B cell (primary cell): ENCODE measurements around the gene TWIST1. TPM values are rescaled to one million over a fixed set of nuclear protein-coding genes. Genes with fewer than 3 reads are reported as not detected.

Experiments used
- ATAC-seq: fragments of 200-7000 bp; cut with Tn5 transposase; one replicate; pipeline ENCODE4 v1.10.0; 2021; ENCODE audit warnings: low read depth, mild to moderate bottlenecking, moderate number of reproducible peaks, moderate library complexity
- CTCF ChIA-PET: fragments of 350-600 bp; sonication (Branson Sonifier 250); formaldehyde crosslinking; loops from one replicate; lab custom pipeline; 2021; ENCODE audit warnings: antibody characterized with exemption, inconsistent platforms; lab: Charles Lee
- POLR2A ChIA-PET: fragments of 350-600 bp; sonication (Branson Sonifier 250); formaldehyde crosslinking; loops from one replicate; lab custom pipeline; 2021; ENCODE audit warnings: antibody characterized with exemption; lab: Charles Lee
- DNase-seq: peaks from one replicate; pipeline ENCODE4 v3.0.0; 2013
- H2AFZ ChIP-seq: 2 replicates; pipeline ENCODE4 v1.6.1; 2012; ENCODE audit warnings: mild to moderate bottlenecking, low read depth, low read length; ENCODE audit not compliant: insufficient read depth, poor library complexity, severe bottlenecking
- H3K27ac ChIP-seq, 2 donors: 1 replicate in 1 of 2; 2 replicates in 1 of 2; pipeline ENCODE4 v1.5.1; 2012 to 2013; ENCODE audit warnings: low read length in 2 of 2, mild to moderate bottlenecking in 2 of 2, moderate library complexity in 1 of 2
- H3K27me3 ChIP-seq, 4 experiments: fragments of 200-600 bp in 1 of 4; sonication (generic) in 1 of 4; replicated peaks in 1 of 4; 1 replicate in 2 of 4; 2 replicates in 2 of 4; pipeline versions ENCODE4 v1.6.1 to v1.7.0; 2013 to 2016; ENCODE audit warnings: low read length in 3 of 4, mild to moderate bottlenecking in 2 of 4, mixed read lengths in 1 of 4, moderate library complexity in 1 of 4; ENCODE audit not compliant: insufficient read depth in 4 of 4, control insufficient read depth in 3 of 4; ENCODE audit errors: control extremely low read depth in 1 of 4
- H3K36me3 ChIP-seq, 2 experiments: replicated peaks in 1 of 2; 1 replicate in 1 of 2; 2 replicates in 1 of 2; pipeline versions ENCODE4 v1.6.1 to v1.7.1; 2013; ENCODE audit warnings: low read length in 1 of 2; ENCODE audit not compliant: insufficient read depth in 2 of 2, control insufficient read depth in 1 of 2; ENCODE audit errors: control extremely low read depth in 1 of 2, extremely low read depth in 1 of 2
- H3K4me1 ChIP-seq, 2 donors: fragments of 200-600 bp in 1 of 2; sonication (generic) in 1 of 2; 1 replicate in 1 of 2; 2 replicates in 1 of 2; pipeline versions ENCODE4 v1.5.1 to v1.6.1; 2013 to 2017; ENCODE audit warnings: low read length in 2 of 2; ENCODE audit not compliant: control insufficient read depth in 2 of 2, insufficient read depth in 2 of 2
- H3K4me2 ChIP-seq: replicated peaks from 2 replicates; pipeline ENCODE3; 2012; ENCODE audit warnings: mild to moderate bottlenecking, low read depth, low read length; ENCODE audit not compliant: poor library complexity, severe bottlenecking
- H3K4me3 ChIP-seq, 5 experiments: fragments of 200-600 bp in 1 of 5; sonication (generic) in 1 of 5; 1 replicate in 3 of 5; 2 replicates in 2 of 5; pipeline versions ENCODE4 v1.5.1 to v1.7.0; 2011 to 2016; ENCODE audit warnings: low read length in 4 of 5, mild to moderate bottlenecking in 4 of 5, low read depth in 2 of 5, control low read depth in 1 of 5, moderate library complexity in 1 of 5; ENCODE audit not compliant: insufficient read depth in 1 of 5; ENCODE audit errors: control extremely low read depth in 1 of 5, extremely low read depth in 1 of 5
- H3K79me2 ChIP-seq: fragments of 200-600 bp; sonication (generic); one replicate; pipeline ENCODE4 v1.6.0; 2016; ENCODE audit warnings: low read length; ENCODE audit not compliant: control insufficient read depth, insufficient read depth
- H3K9ac ChIP-seq: fragments of 200-600 bp; sonication (generic); 2 replicates; pipeline ENCODE4 v1.6.1; 2017; ENCODE audit warnings: mild to moderate bottlenecking, low read length, moderate library complexity
- H3K9me3 ChIP-seq, 3 donors: one replicate each; pipeline versions ENCODE4 v1.6.1 to v1.7.1; 2013; ENCODE audit warnings: low read length in 2 of 3; ENCODE audit not compliant: control insufficient read depth in 2 of 3, insufficient read depth in 1 of 3; ENCODE audit errors: control extremely low read depth in 1 of 3
- H4K20me1 ChIP-seq: 2 replicates; pipeline ENCODE4 v1.6.0; 2012; ENCODE audit warnings: mild to moderate bottlenecking, low read length; ENCODE audit not compliant: insufficient read depth, control insufficient read depth, poor library complexity, severe bottlenecking
- H3K27ac Mint-ChIP-seq: one replicate; pipeline ENCODE4 v1.8.0; 2021; ENCODE audit warnings: mixed read lengths
- H3K27me3 Mint-ChIP-seq: one replicate; pipeline ENCODE4 v1.8.0; 2021; ENCODE audit warnings: mixed read lengths
- H3K4me1 Mint-ChIP-seq: one replicate; pipeline ENCODE4 v1.8.0; 2021; ENCODE audit warnings: mixed read lengths
- H3K4me3 Mint-ChIP-seq: one replicate; pipeline ENCODE4 v1.8.0; 2021; ENCODE audit warnings: mixed read lengths
- H3K9me3 Mint-ChIP-seq: one replicate; pipeline ENCODE4 v1.8.0; 2022; ENCODE audit warnings: mixed read lengths; ENCODE audit not compliant: insufficient read depth
- EZH2 ChIP-seq: IDR thresholded peaks from 2 replicates; pipeline ENCODE4 v1.6.1; 2012; ENCODE audit warnings: borderline replicate concordance, low read depth, mild to moderate bottlenecking, moderate library complexity, low read length; ENCODE audit not compliant: insufficient read depth, poor library complexity, severe bottlenecking
- WGBS: methylation state at CpG from one replicate; pipeline ENCODE4 v1.1.5; 2013; ENCODE audit warnings: missing lambda C conversion rate; ENCODE audit not compliant: insufficient coverage; 5-methylcytosine and 5-hydroxymethylcytosine counted together
- intact Hi-C: fragments of 100-400 bp; cut with micrococcal nuclease; formaldehyde crosslinking; loops from one replicate; pipeline ENCODE4 v1.10.0; 2022
- polyA plus RNA-seq: library from polyadenylated mRNA; depleted of rRNA; stranded (reverse); fragments of >200 nt; gene quantifications from 2 replicates; pipeline ENCODE4 v1.2.3, GENCODE V29; 2012
- total RNA-seq, 2 donors: library from RNA; stranded (reverse); fragments of 120-200 nt in 1 of 2; gene quantifications; 1 replicate in 1 of 2; 2 replicates in 1 of 2; pipeline versions ENCODE4 v1.2.3 to v1.2.4, GENCODE V29; 2013 to 2022
- TF ChIP-seq, protein P1 (sequence below): fragments of 200-600 bp; IDR thresholded peaks from one replicate; pipeline ENCODE4 v1.8.0; 2022; ENCODE audit warnings: antibody characterized with exemption, mild to moderate bottlenecking

TWIST1 gene
- total and polyA plus RNA-seq, 2 donors (not counting 1 experiment from before 2014, with no cell fraction given): not detected

- no peak overlapping the region for H2AFZ ChIP-seq
- Mint-ChIP-seq H3K4me1 (no peaks in the 10 kb centered on the region), H3K27me3 (peaks cover 53% of the 10 kb centered on the region), H3K9me3 (no peaks in the 10 kb centered on the region), H3K4me3 (no peak overlapping the region), H3K27ac (no peak overlapping the region)
- peaks cover 0 to 25% (median 0%) of the 10 kb centered on the region in 3 donors for H3K9me3 ChIP-seq
- ATAC-seq (no peak), DNase-seq (no peak)
- H3K9ac ChIP-seq: no peak overlapping the region
- peaks cover 0 to 5% of the 10 kb centered on the region in 2 donors for H3K4me1 ChIP-seq
- no CpG with 5 or more reads among the region's 4 CpGs for WGBS
- intact Hi-C loops: no loop called here
- no peak overlapping the region for H3K4me3 ChIP-seq
- no peak for TF ChIP-seq EZH2
- TF ChIP-seq, protein P1, sequence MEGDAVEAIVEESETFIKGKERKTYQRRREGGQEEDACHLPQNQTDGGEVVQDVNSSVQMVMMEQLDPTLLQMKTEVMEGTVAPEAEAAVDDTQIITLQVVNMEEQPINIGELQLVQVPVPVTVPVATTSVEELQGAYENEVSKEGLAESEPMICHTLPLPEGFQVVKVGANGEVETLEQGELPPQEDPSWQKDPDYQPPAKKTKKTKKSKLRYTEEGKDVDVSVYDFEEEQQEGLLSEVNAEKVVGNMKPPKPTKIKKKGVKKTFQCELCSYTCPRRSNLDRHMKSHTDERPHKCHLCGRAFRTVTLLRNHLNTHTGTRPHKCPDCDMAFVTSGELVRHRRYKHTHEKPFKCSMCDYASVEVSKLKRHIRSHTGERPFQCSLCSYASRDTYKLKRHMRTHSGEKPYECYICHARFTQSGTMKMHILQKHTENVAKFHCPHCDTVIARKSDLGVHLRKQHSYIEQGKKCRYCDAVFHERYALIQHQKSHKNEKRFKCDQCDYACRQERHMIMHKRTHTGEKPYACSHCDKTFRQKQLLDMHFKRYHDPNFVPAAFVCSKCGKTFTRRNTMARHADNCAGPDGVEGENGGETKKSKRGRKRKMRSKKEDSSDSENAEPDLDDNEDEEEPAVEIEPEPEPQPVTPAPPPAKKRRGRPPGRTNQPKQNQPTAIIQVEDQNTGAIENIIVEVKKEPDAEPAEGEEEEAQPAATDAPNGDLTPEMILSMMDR: no peak
- CTCF ChIA-PET: no interaction called here
- no peaks in the 10 kb centered on the region for H3K79me2 ChIP-seq
- no peak overlapping the region for H3K4me2 ChIP-seq
- H4K20me1 ChIP-seq: no peaks in the 10 kb centered on the region
- POLR2A ChIA-PET: no interaction called here
- no peak overlapping the region for H3K27ac ChIP-seq
- H3K36me3 ChIP-seq: no peaks in the 10 kb centered on the region
- peaks cover 0 to 34% (median 23%) of the 10 kb centered on the region in 4 experiments for H3K27me3 ChIP-seq
These were observed 29.3 kb upstream of the TWIST1 start for GRCh38 chr7:19146699-19147098.

- ChIA-PET CTCF (no interaction called here), POLR2A (no interaction called here)
- H3K4me3 Mint-ChIP-seq: no peak overlapping the region
- Histone ChIP-seq H3K27ac (no peak overlapping the region), H3K4me2 (no peak overlapping the region), H3K9ac (no peak overlapping the region), H2AFZ (no peak overlapping the region), H3K4me1 (peaks cover 0 to 5% of the 10 kb centered on the region in 2 donors), H3K4me3 (no peak overlapping the region), H4K20me1 (no peaks in the 10 kb centered on the region), H3K9me3 (peaks cover 0 to 25% (median 0%) of the 10 kb centered on the region in 3 donors), H3K79me2 (no peaks in the 10 kb centered on the region), H3K27me3 (peaks cover 0 to 34% (median 23%) of the 10 kb centered on the region in 4 experiments), H3K36me3 (no peaks in the 10 kb centered on the region)
- H3K9me3 Mint-ChIP-seq: no peaks in the 10 kb centered on the region
- H3K27ac Mint-ChIP-seq: no peak overlapping the region
- H3K27me3 Mint-ChIP-seq: peaks cover 52% of the 10 kb centered on the region
- DNase-seq: no peak
- no peak for ATAC-seq
- intact Hi-C loops: no loop called here
- no peaks in the 10 kb centered on the region for H3K4me1 Mint-ChIP-seq
- whole genome bisulfite sequencing: 10% methylated on average over 15 of the region's 19 CpGs
- no peak for TF ChIP-seq EZH2
- TF ChIP-seq, protein P1: no peak
These were observed 28.1 kb upstream of the TWIST1 start for GRCh38 chr7:19145434-19146115.
